ENCODE measurements around the gene PITPNM2. TPM values are rescaled to one million over a fixed set of nuclear protein-coding genes. Genes with fewer than 3 reads are reported as not detected.

The PITPNM2 gene
- total and polyA plus RNA-seq, 2 of the 8 experiments (the other 6 are each of a cell fraction or from before 2014, with no cell fraction given): 0.59 to 3.4 TPM

DNA sequence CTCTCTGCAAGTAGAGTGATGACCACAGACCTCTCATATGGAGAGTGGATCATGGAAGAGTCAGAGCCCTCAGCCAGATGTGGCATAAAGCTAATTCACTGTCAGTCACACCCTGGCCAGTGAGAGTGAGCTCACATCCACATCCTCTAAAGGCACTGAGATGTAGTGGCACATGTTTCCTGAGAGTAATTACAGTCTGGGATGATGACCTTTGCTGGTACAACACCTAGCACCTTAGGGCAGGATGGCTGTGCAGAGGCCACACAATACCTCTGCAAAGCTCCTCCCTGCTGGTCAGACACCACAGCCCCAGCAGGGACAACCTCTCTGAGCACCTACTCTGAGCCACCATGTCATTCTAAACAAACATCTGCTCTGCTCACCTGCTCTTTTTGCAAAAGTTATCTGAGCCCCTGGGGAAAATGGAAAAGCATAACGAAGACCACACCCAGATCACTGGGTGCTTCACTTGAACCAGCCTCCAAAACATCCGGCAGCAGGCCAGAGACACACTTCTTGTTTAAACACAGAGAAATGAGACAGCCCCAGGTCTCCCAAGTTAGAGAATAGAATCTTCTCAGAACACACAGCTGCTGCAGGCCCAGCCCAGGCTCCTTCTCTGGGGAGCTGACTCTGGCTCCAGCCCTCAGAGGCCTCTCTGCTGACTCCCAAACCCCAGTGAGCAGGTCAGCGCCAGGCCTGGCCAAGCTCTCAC lies 30.3 kb downstream of the PITPNM2 start:
- no peak for FAIRE-seq
- H4K20me1 ChIP-seq (replicated peaks in 1 of 2; ENCODE audit: control insufficient read depth in 1 of 2, insufficient read depth in 2 of 2, low read length in 2 of 2): peaks cover 0 to 2% of the 10 kb centered on the region in 2 experiments
- 84% methylated on average over 2 of the region's 3 CpGs; no CpG with 5 or more reads in 1 of the 2 experiments for WGBS, 2 experiments (ENCODE audit: extremely low coverage in 1 of 2, insufficient coverage in 1 of 2, insufficient read length in 1 of 2, insufficient replicate concordance in 2 of 2, low coverage in 1 of 2, low lambda C conversion rate in 2 of 2, missing lambda C conversion rate in 1 of 2)
- H3K4ac ChIP-seq (replicated peaks; ENCODE audit: insufficient read length, low read depth, low read length): no peak overlapping the region
- no peak overlapping the region for H2BK12ac ChIP-seq (ENCODE audit: low read depth, low read length)
- no peak overlapping the region for H2AFZ ChIP-seq (ENCODE audit: low read length)
- H4K8ac ChIP-seq (ENCODE audit: extremely low read depth, insufficient read depth, low read length): no peak overlapping the region
- H3K18ac ChIP-seq (ENCODE audit: extremely low read depth, low read length): no peak overlapping the region
- no peak overlapping the region for H2AK5ac ChIP-seq (ENCODE audit: low read depth, low read length)
- ChIA-PET CTCF (ENCODE audit: partially characterized antibody) (interaction anchor here (1.1 kb wide), 1 partner anchor 8 kb away, joined by 3 read pairs; no protein-coding TSS in a partner anchor), POLR2A (ENCODE audit: partially characterized antibody) (interaction anchor here (1.5 to 1.8 kb wide), 2 partner anchors 9 to 18 kb away, joined by 3 to 4 read pairs; no protein-coding TSS in a partner anchor)
- H3K27me3 ChIP-seq (replicated peaks in 1 of 4; ENCODE audit: control insufficient read depth in 3 of 4, extremely low read depth in 1 of 4, insufficient read depth in 3 of 4, low read length in 3 of 4): peaks cover 0 to 4% (median 0%) of the 10 kb centered on the region in 4 experiments; a peak in 1 of 7 replicates
- no peak overlapping the region for H2BK120ac ChIP-seq (replicated peaks; ENCODE audit: low read depth, low read length)
- H3K14ac ChIP-seq (ENCODE audit: insufficient read length): no peak overlapping the region
- H4K91ac ChIP-seq (replicated peaks; ENCODE audit: insufficient read length, low read length): no peak overlapping the region
- H3K9ac ChIP-seq (replicated peaks in 1 of 4; ENCODE audit: extremely low read depth in 1 of 4, low read depth in 3 of 4, low read length in 3 of 4): no peak overlapping the region
- no peaks in the 10 kb centered on the region for H3K79me2 ChIP-seq (ENCODE audit: control insufficient read depth in 1 of 2, insufficient read depth in 2 of 2, low read length in 2 of 2)
- no peak overlapping the region for H3K4me3 ChIP-seq (ENCODE audit: extremely low read depth in 1 of 4, insufficient read depth in 2 of 4, low read depth in 3 of 4, low read length in 4 of 4)
- no peak overlapping the region for H3K56ac ChIP-seq (replicated peaks; ENCODE audit: insufficient read length, low read depth, low read length)
- H3K23me2 ChIP-seq (ENCODE audit: low read depth, low read length): no peaks in the 10 kb centered on the region
- H3K4me1 ChIP-seq (replicated peaks in 1 of 4; ENCODE audit: control insufficient read depth in 3 of 4, insufficient read depth in 4 of 4, low read length in 3 of 4): peaks cover 0 to 3% (median 0%) of the 10 kb centered on the region in 4 experiments; a peak in 2 of 7 replicates
- H3K36me3 ChIP-seq (ENCODE audit: control insufficient read depth in 2 of 4, insufficient read depth in 4 of 4, low read length in 3 of 4): no peaks in the 10 kb centered on the region
- no peak overlapping the region for H3K23ac ChIP-seq (ENCODE audit: insufficient read length)
- H3K4me2 ChIP-seq (ENCODE audit: insufficient read depth in 1 of 2, low read depth in 2 of 2, low read length in 2 of 2): no peak overlapping the region
- DNase-seq (ENCODE audit: low read depth in 1 of 2, low spot score in 2 of 2): no peak
- no peak overlapping the region for H3K27ac ChIP-seq (ENCODE audit: low read depth, low read length)
- TF ChIP-seq HDAC6 (IDR thresholded peaks at IDR 0.05; ENCODE audit: low read depth, low read length): no peak
- no peak for TF ChIP-seq YY1 (IDR thresholded peaks at IDR 0.05; ENCODE audit: low read depth, low read length)
- no peak for TF ChIP-seq HDAC2 (IDR thresholded peaks at IDR 0.05; ENCODE audit: borderline replicate concordance in 1 of 2, low read depth in 2 of 2, low read length in 2 of 2)
- no peak for TF ChIP-seq CREB1 (IDR thresholded peaks at IDR 0.05)
- no peak for TF ChIP-seq SP4 (IDR thresholded peaks at IDR 0.05; ENCODE audit: low read length)
- no peak for TF ChIP-seq EP300 (IDR thresholded peaks at IDR 0.05; ENCODE audit: borderline replicate concordance in 1 of 2, low read depth in 2 of 2, low read length in 2 of 2)
- no peak for TF ChIP-seq MAFK (IDR thresholded peaks at IDR 0.05; ENCODE audit: low read depth, low read length)
- TF ChIP-seq BRCA1 (IDR thresholded peaks at IDR 0.05; ENCODE audit: low read depth, low read length): no peak
- TF ChIP-seq CHD2 (IDR thresholded peaks at IDR 0.05; ENCODE audit: low read length): no peak
- TF ChIP-seq ZNF274 (IDR thresholded peaks at IDR 0.05; ENCODE audit: borderline replicate concordance, extremely low read depth, low read length): no peak
- TF ChIP-seq TCF12 (IDR thresholded peaks at IDR 0.05; ENCODE audit: low read depth, low read length): no peak
- TF ChIP-seq KDM5A (IDR thresholded peaks at IDR 0.05; ENCODE audit: low read length): no peak
- TF ChIP-seq FOSL1 (IDR thresholded peaks at IDR 0.05; ENCODE audit: insufficient read depth, low read depth, low read length): no peak
- no peak for TF ChIP-seq JUND (IDR thresholded peaks at IDR 0.05; ENCODE audit: low read length)
- H4K5ac ChIP-seq (ENCODE audit: insufficient read length, low read depth, low read length): no peak overlapping the region
- H3K79me1 ChIP-seq (ENCODE audit: low read depth, low read length): no peaks in the 10 kb centered on the region
- H2BK5ac ChIP-seq (ENCODE audit: low read depth, low read length): no peak overlapping the region
- no peak overlapping the region for H2BK20ac ChIP-seq (ENCODE audit: low read length)
- H2BK15ac ChIP-seq (ENCODE audit: low read length): no peak overlapping the region
- no peaks in the 10 kb centered on the region for H3K9me3 ChIP-seq (ENCODE audit: insufficient read depth in 2 of 2, low read depth in 1 of 2, low read length in 1 of 2)

Data from H1 (cell line).